Measurements from ENCODE around the gene ANKH. TPM values are rescaled to one million over a fixed set of nuclear protein-coding genes. Genes with fewer than 3 reads are reported as not detected.
A peak's percentile ranks its signal among the peaks of the same experiment; 100 is the strongest.

The ANKH gene
- total and polyA plus RNA-seq, 2 of the 13 experiments (the other 11 are each of a cell fraction or from before 2014, with no cell fraction given), result 25.0 to 36.0 TPM

DNA sequence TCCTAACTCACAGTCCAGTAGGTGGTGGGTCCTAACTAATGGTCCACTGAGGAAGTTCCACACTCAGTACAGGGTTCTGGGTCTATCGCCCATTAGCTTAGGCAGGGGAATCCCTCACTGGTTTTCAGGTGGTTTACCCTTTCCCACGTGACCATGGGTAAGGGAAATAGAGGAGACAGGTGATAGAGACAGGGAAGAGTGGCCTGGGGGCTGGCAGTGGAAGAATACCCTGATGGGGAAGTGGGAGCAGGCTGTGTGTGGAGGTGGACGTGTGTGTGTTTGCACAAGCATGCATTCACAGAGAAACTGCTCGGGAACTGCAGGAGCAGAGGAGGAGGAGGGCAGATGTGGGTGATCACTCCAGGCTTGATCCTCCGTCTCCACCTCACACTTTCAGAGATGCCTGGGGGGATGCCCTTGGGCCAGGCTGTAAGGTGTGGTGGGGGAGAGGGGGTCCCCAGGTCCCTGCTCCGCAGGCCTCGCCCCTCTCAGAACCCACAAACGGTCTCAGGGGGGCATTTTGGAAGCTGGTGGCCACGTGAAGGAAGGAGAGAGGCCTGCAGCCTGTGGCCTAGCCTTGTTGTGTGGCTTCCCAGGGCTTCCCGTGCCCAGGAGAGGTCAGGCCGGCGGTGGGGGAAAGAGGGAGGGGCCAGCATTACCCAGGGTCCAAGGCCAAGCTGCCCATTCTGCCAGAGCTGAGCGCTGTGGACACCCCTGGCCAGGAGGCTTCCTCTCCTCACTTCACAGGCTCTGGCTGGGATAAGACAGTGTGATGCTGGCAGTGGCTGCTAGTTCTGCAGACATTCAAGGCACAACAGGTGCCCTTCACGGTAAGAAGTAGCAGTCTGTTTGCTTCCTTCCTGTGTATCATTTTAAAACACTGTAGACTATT lies 127.0 kb downstream of the ANKH start:
- FAIRE-seq, result no peak
- 57% methylated on average over 7 of the region's 14 CpGs for WGBS (ENCODE audit: low lambda C conversion rate)
- no peak for TF ChIP-seq SP140L (CRISPR knock-in tag; IDR thresholded peaks at IDR 0.05; ENCODE audit: borderline replicate concordance)
- TF ChIP-seq CAMTA2 (CRISPR knock-in tag; IDR thresholded peaks at IDR 0.05; ENCODE audit: borderline replicate concordance), result no peak
- TF ChIP-seq THYN1 (CRISPR knock-in tag; IDR thresholded peaks at IDR 0.05; ENCODE audit: borderline replicate concordance, low read depth), result no peak
- TF ChIP-seq HOXA3 (CRISPR knock-in tag; IDR thresholded peaks at IDR 0.05), result peak; percentile 35; the same call in 1 of the 2 replicates
- no peak for TF ChIP-seq KLF12 (CRISPR knock-in tag; IDR thresholded peaks at IDR 0.05; ENCODE audit: borderline replicate concordance)
- TF ChIP-seq HNF4A (CRISPR knock-in tag; IDR thresholded peaks at IDR 0.05), result peak; percentile 88
- TF ChIP-seq, protein P1, sequence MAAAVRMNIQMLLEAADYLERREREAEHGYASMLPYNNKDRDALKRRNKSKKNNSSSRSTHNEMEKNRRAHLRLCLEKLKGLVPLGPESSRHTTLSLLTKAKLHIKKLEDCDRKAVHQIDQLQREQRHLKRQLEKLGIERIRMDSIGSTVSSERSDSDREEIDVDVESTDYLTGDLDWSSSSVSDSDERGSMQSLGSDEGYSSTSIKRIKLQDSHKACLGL (CRISPR knock-in tag; IDR thresholded peaks at IDR 0.05), result 0 out of 2 replicates have a peak, but pooled peaks have one; percentile 42
- TF ChIP-seq ZFP36 (IDR thresholded peaks at IDR 0.05; ENCODE audit: borderline replicate concordance, low read depth, low read length, partially characterized antibody), result no peak
- no peak for TF ChIP-seq FUBP1 (CRISPR knock-in tag; IDR thresholded peaks at IDR 0.05; ENCODE audit: borderline replicate concordance)
- 0 out of 2 replicates have a peak, but pooled peaks have one; percentile 25 for TF ChIP-seq HMG20A (CRISPR knock-in tag; IDR thresholded peaks at IDR 0.05; ENCODE audit: borderline replicate concordance)
- TF ChIP-seq NR2F6 (IDR thresholded peaks at IDR 0.05), result 0 out of 2 replicates have a peak, but pooled peaks have one; percentile 35
- TF ChIP-seq NR2F6 (CRISPR knock-in tag; IDR thresholded peaks at IDR 0.05), result peak; percentile 80
- no peak for TF ChIP-seq ZSCAN9 (CRISPR knock-in tag; IDR thresholded peaks at IDR 0.05; ENCODE audit: borderline replicate concordance)
- TF ChIP-seq ZNF691 (CRISPR knock-in tag; IDR thresholded peaks at IDR 0.05; ENCODE audit: borderline replicate concordance, low read depth), result peak; percentile 34; the same call in 1 of the 2 replicates
- no peak for TF ChIP-seq JUN (CRISPR knock-in tag; IDR thresholded peaks at IDR 0.05)
- TF ChIP-seq MTA1 (CRISPR knock-in tag; IDR thresholded peaks at IDR 0.05; ENCODE audit: borderline replicate concordance), result peak; percentile 88
- no peak for TF ChIP-seq LCORL (IDR thresholded peaks at IDR 0.05)
- peak; percentile 58; the same call in 1 of the 2 replicates for TF ChIP-seq LCORL (CRISPR knock-in tag; IDR thresholded peaks at IDR 0.05)
- no peak for TF ChIP-seq ZNF484 (CRISPR knock-in tag; IDR thresholded peaks at IDR 0.05; ENCODE audit: borderline replicate concordance, low read depth)
- peak; percentile 59; the same call in 1 of the 2 replicates for TF ChIP-seq ZFY (CRISPR knock-in tag; IDR thresholded peaks at IDR 0.05)
- no peak for TF ChIP-seq ZSCAN29 (CRISPR knock-in tag; conservative IDR thresholded peaks at IDR 0.05)
- TF ChIP-seq BCL6 (CRISPR knock-in tag; IDR thresholded peaks at IDR 0.05), result peak; percentile 45; the same call in 1 of the 2 replicates
- TF ChIP-seq HMGA1 (CRISPR knock-in tag; conservative IDR thresholded peaks at IDR 0.05), result no peak

More for the DNA sequence above, 127.0 kb downstream of the ANKH start:
- DNase-seq (ENCODE audit: low spot score) (peak; percentile 41), ATAC-seq (peak; percentile 99)
- POLR2A ChIA-PET, result interaction anchor here (1.5 kb wide), 1 partner anchor 17 kb away, joined by 6 read pairs; no protein-coding TSS in a partner anchor
- H2AFZ ChIP-seq (ENCODE audit: low read length), result no peak overlapping the region
- BruUV-seq (replicated peaks), result no TSS peak
- H3K27me3 ChIP-seq (ENCODE audit: control insufficient read depth in 1 of 2, insufficient read depth in 2 of 2, low read length in 2 of 2), result no peaks in the 10 kb centered on the region
- peaks cover 2 to 28% of the 10 kb centered on the region in 2 experiments; a peak in 3 of 5 replicates for H3K36me3 ChIP-seq (replicated peaks in 1 of 2; ENCODE audit: control insufficient read depth in 1 of 2, insufficient read depth in 2 of 2, low read length in 2 of 2)
- H3K79me2 ChIP-seq (ENCODE audit: insufficient read depth, low read length), result no peaks in the 10 kb centered on the region
- no peak overlapping the region; the same call in 1 of the 2 replicates for H3K4me2 ChIP-seq (ENCODE audit: low read depth, low read length)
- no peaks in the 10 kb centered on the region for H4K20me1 ChIP-seq (ENCODE audit: insufficient read depth, low read length)
- peaks cover 26% of the 10 kb centered on the region for H3K4me1 ChIP-seq (ENCODE audit: insufficient read depth, low read length)
- H3K9me3 ChIP-seq (ENCODE audit: low read length), result no peaks in the 10 kb centered on the region
- in situ Hi-C loops (cut with HindIII; ENCODE audit: extremely low pct_ligation_motif_present, low pct_unique_long_range_greater_than_20kb) (no loop called here), intact Hi-C loops (cut with micrococcal nuclease; ENCODE audit: unreplicated experiment) (no loop called here)
- H3K4me3 ChIP-seq (replicated peaks in 1 of 3; ENCODE audit: insufficient read depth in 1 of 3, low read depth in 2 of 3, low read length in 3 of 3), result no peak overlapping the region
- CTCF ChIA-PET (ENCODE audit: low intra/inter-chr PET ratio, low total read pairs), result no interaction called here
- H3K27ac ChIP-seq (ENCODE audit: extremely low read length, insufficient read depth, low read length), result peak overlapping the region; percentile 62
- 0 out of 2 replicates have a peak overlapping the region, but pooled peaks have one; percentile 16 for H3K9ac ChIP-seq (ENCODE audit: insufficient read depth, low read depth, low read length)
